ENCODE data around the gene TMEM200A.

- TF ChIP-seq, protein P1, sequence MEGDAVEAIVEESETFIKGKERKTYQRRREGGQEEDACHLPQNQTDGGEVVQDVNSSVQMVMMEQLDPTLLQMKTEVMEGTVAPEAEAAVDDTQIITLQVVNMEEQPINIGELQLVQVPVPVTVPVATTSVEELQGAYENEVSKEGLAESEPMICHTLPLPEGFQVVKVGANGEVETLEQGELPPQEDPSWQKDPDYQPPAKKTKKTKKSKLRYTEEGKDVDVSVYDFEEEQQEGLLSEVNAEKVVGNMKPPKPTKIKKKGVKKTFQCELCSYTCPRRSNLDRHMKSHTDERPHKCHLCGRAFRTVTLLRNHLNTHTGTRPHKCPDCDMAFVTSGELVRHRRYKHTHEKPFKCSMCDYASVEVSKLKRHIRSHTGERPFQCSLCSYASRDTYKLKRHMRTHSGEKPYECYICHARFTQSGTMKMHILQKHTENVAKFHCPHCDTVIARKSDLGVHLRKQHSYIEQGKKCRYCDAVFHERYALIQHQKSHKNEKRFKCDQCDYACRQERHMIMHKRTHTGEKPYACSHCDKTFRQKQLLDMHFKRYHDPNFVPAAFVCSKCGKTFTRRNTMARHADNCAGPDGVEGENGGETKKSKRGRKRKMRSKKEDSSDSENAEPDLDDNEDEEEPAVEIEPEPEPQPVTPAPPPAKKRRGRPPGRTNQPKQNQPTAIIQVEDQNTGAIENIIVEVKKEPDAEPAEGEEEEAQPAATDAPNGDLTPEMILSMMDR (IDR thresholded peaks at IDR 0.05): no peak
- TF ChIP-seq POLR2A (IDR thresholded peaks at IDR 0.05): no peak
Measured at GRCh38 chr6:130379223-130379622, 13.4 kb downstream of the TMEM200A start.

Data from testis (tissue), 2 donors.